H1 (cell line): ENCODE measurements around the gene STK11IP. TPM values are rescaled to one million over a fixed set of nuclear protein-coding genes. Genes with fewer than 3 reads are reported as not detected.

Source experiments
- ATF3 ChIP-seq: IDR thresholded peaks from 2 replicates; pipeline ENCODE4 v1.6.1; 2011; ENCODE audit warnings: low read depth, mild to moderate bottlenecking, low read length; ENCODE audit not compliant: insufficient read depth
- CHD2 ChIP-seq: IDR thresholded peaks from 2 replicates; pipeline ENCODE4 v1.6.1; 2012; ENCODE audit warnings: low read length, improper control_type of control experiment
- GTF2F1 ChIP-seq: IDR thresholded peaks from 2 replicates; pipeline ENCODE4 v1.6.1; 2012; ENCODE audit warnings: low read depth, low read length, improper control_type of control experiment, borderline replicate concordance
- JUN ChIP-seq: IDR thresholded peaks from 2 replicates; pipeline ENCODE4 v1.6.1; 2011; ENCODE audit warnings: low read depth, mild to moderate bottlenecking, improper control_type of control experiment, low read length
- NRF1 ChIP-seq: IDR thresholded peaks from 2 replicates; pipeline ENCODE4 v1.6.1; 2011; ENCODE audit warnings: mild to moderate bottlenecking, low read depth, low read length, improper control_type of control experiment
- RBBP5 ChIP-seq: IDR thresholded peaks from 2 replicates; pipeline ENCODE4 v1.7.1; 2012; ENCODE audit warnings: low read depth, mild to moderate bottlenecking, inconsistent platforms, low read length, moderate library complexity, borderline replicate concordance
- SIRT6 ChIP-seq: IDR thresholded peaks from one replicate; pipeline ENCODE4 v1.7.1; 2012; ENCODE audit warnings: low read length, inconsistent platforms
- SIX5 ChIP-seq: IDR thresholded peaks from 2 replicates; pipeline ENCODE4 v1.6.1; 2011; ENCODE audit warnings: mild to moderate bottlenecking, low read depth, low read length
- polyA plus RNA-seq, 7 experiments: library from polyadenylated mRNA; depleted of rRNA in 3 of 7; stranded (reverse) in 5 of 7; unstranded in 2 of 7; fragments of >200 nt in 5 of 7; fragments of 200-250 nt in 2 of 7; gene quantifications; 1 replicate in 5 of 7; 2 replicates in 1 of 7; 4 replicates in 1 of 7; pipeline versions ENCODE4 v1.2.1 to v1.2.3, GENCODE V29; 2011 to 2013; ENCODE audit warnings: missing spikeins in 2 of 7, mixed read lengths in 2 of 7
- total RNA-seq: library from RNA; stranded (reverse); fragmentation: NEBNext Ultra II Directional; extraction: Animal tissue kit (Norgen Biotek cat#: 25700); gene quantifications from 2 replicates; pipeline ENCODE4 v1.2.1, GENCODE V29; 2021

Gene STK11IP
- total and polyA plus RNA-seq, 2 of the 8 experiments (the other 6 are each of a cell fraction or from before 2014, with no cell fraction given) = 18.5 to 29.6 TPM

- TF ChIP-seq RBBP5 (no peak), SIX5 (no peak), ATF3 (no peak), GTF2F1 (no peak), CHD2 (no peak), SIRT6 (no peak), NRF1 (no peak), JUN (no peak)
- TF ChIP-seq, all 59 proteins: peak for 6
These were observed 45.9 kb upstream of the STK11IP start (continued) for GRCh38 chr2:219551441-219552381.
